ENCODE measurements around the gene AP2M1. TPM values are rescaled to one million over a fixed set of nuclear protein-coding genes. Genes with fewer than 3 reads are reported as not detected.

Gene AP2M1
- total RNA-seq, 1 donor from 2014 or later, result 254 TPM

DNA sequence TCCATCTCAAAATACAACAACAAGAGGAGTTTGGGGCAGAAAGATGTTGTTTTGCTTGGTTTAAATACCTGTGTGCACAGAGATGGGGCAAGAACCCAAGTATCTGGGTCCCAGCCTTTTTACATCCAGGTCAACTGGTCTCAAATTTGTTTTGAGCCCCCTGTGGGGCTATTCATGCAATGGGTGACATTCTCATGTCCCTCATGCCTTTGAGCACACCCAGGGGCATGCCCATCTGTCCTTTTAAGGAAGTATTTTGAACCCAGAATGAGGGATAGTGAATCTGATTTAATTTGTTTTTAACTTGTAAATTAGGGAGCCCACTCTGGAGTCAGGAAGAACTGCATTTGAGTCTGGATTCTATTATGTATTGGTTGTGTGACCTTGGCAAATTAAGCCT, 26.2 kb downstream of the AP2M1 start:
- DNase-seq (ENCODE audit: low spot score in 2 of 2, unreplicated experiment in 2 of 2), result no peak
- H3K27ac Mint-ChIP-seq, result no peak overlapping the region
- peaks cover 2% of the 10 kb centered on the region for H3K36me3 Mint-ChIP-seq
- no peaks in the 10 kb centered on the region for H3K4me1 Mint-ChIP-seq
- TF ChIP-seq, protein P1, sequence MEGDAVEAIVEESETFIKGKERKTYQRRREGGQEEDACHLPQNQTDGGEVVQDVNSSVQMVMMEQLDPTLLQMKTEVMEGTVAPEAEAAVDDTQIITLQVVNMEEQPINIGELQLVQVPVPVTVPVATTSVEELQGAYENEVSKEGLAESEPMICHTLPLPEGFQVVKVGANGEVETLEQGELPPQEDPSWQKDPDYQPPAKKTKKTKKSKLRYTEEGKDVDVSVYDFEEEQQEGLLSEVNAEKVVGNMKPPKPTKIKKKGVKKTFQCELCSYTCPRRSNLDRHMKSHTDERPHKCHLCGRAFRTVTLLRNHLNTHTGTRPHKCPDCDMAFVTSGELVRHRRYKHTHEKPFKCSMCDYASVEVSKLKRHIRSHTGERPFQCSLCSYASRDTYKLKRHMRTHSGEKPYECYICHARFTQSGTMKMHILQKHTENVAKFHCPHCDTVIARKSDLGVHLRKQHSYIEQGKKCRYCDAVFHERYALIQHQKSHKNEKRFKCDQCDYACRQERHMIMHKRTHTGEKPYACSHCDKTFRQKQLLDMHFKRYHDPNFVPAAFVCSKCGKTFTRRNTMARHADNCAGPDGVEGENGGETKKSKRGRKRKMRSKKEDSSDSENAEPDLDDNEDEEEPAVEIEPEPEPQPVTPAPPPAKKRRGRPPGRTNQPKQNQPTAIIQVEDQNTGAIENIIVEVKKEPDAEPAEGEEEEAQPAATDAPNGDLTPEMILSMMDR (IDR thresholded peaks at IDR 0.05; ENCODE audit: unreplicated experiment), result no peak
- no peak overlapping the region for H3K4me3 Mint-ChIP-seq
- H3K27me3 Mint-ChIP-seq (ENCODE audit: low read depth), result peaks cover 19% of the 10 kb centered on the region
- H3K9me3 Mint-ChIP-seq, result no peaks in the 10 kb centered on the region

DNA sequence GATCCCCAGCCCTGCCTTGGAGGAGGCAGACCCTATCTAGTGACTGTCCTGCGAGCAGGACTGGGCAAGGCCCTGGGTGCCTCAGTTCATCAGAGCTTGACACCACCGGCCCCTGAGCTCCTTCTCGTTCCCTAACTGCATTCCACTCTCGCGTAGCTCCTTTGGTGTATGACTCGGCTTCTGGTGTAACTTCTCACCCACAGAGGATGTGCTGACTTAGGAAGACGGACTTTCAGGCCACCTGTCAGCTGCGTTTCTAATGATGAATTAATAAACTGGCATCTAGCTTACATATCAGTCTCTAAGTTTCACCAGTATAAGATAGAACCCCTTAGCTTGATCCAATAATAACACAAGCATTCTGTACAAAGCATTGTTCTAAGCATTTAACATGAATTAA, 28.9 kb downstream of the AP2M1 start:
- Mint-ChIP-seq H3K27me3 (ENCODE audit: low read depth) (peaks cover 36% of the 10 kb centered on the region), H3K4me3 (no peak overlapping the region), H3K27ac (no peak overlapping the region), H3K9me3 (no peaks in the 10 kb centered on the region), H3K36me3 (no peaks in the 10 kb centered on the region), H3K4me1 (no peaks in the 10 kb centered on the region)
- no peak for DNase-seq (ENCODE audit: low spot score in 2 of 2, unreplicated experiment in 2 of 2)
- TF ChIP-seq, protein P1 (IDR thresholded peaks at IDR 0.05; ENCODE audit: unreplicated experiment), result no peak

GRCh38 chr3:184209146-184209923, 34.7 kb downstream of the AP2M1 start:
- Mint-ChIP-seq H3K9me3 (no peaks in the 10 kb centered on the region), H3K4me3 (no peak overlapping the region), H3K27ac (no peak overlapping the region), H3K4me1 (no peaks in the 10 kb centered on the region), H3K27me3 (ENCODE audit: low read depth) (peaks cover 35% of the 10 kb centered on the region), H3K36me3 (no peaks in the 10 kb centered on the region)
- DNase-seq (ENCODE audit: low spot score in 2 of 2, unreplicated experiment in 2 of 2), result no peak
- TF ChIP-seq, protein P1 (IDR thresholded peaks at IDR 0.05; ENCODE audit: unreplicated experiment), result no peak

DNA sequence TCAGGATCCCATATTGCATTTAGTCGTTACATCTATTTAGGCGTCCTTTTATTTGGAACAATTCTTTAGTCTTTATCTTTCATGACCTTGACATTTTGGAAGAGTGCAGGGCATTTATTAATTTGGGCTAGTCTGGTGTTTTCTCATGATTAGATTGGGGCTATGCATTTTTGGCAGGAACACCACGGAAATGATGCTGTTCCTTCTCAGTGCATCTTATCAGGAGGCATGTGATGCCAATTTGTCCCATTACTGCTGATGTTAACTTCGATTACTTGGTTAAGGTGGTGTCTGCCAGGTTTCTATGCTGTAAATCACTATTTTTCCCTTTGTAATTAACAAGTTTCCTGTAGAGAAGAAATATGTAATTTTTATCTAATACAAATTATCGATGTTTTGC, 36.6 kb downstream of the AP2M1 start:
- Mint-ChIP-seq H3K36me3 (no peaks in the 10 kb centered on the region), H3K9me3 (no peaks in the 10 kb centered on the region), H3K27me3 (ENCODE audit: low read depth) (peaks cover 30% of the 10 kb centered on the region), H3K4me3 (no peak overlapping the region), H3K27ac (no peak overlapping the region), H3K4me1 (no peaks in the 10 kb centered on the region)
- DNase-seq (ENCODE audit: low spot score in 2 of 2, unreplicated experiment in 2 of 2), result no peak
- TF ChIP-seq, protein P1 (IDR thresholded peaks at IDR 0.05; ENCODE audit: unreplicated experiment), result no peak

DNA sequence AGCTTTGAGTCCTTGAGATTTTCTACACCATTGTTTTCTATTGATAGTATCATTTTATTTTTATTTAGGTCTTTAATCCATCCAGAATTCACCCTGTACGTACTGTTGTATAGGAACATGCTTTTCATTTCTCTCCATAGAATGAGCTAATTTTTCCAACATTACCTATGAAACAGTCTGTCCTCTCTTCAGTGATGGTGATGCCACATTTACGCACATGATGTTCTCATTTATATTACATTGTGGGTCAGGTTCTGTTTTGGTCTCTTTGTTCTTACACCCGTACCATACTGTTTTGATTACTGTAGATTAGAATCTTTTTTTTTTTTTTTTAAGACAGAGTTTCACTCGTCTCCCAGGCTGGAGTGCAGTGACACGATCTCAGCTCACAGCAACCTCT, 37.1 kb downstream of the AP2M1 start:
- Mint-ChIP-seq H3K4me1 (no peaks in the 10 kb centered on the region), H3K4me3 (no peak overlapping the region), H3K27me3 (ENCODE audit: low read depth) (peaks cover 26% of the 10 kb centered on the region), H3K36me3 (no peaks in the 10 kb centered on the region), H3K27ac (no peak overlapping the region), H3K9me3 (no peaks in the 10 kb centered on the region)
- DNase-seq (ENCODE audit: low spot score in 2 of 2, unreplicated experiment in 2 of 2), result no peak
- TF ChIP-seq, protein P1 (IDR thresholded peaks at IDR 0.05; ENCODE audit: unreplicated experiment), result no peak

All from mesothelial cell of epicardium (in vitro differentiated cells).